Lower leg skin (tissue), 3 donors: ENCODE results near the gene GALNT18.

ENCODE experiments used
- POLR2A ChIP-seq, 2 donors: fragments of 450-650 bp; IDR thresholded peaks; one replicate each; pipeline ENCODE4 v1.6.1; 2016 to 2017; ENCODE audit warnings: antibody characterized with exemption in 2 of 2, mild to moderate bottlenecking in 1 of 2, moderate library complexity in 1 of 2
- TF ChIP-seq, protein P1 (sequence below), 3 donors: fragments of 450-650 bp; IDR thresholded peaks; one replicate each; pipeline ENCODE4 v1.5.1; 2016; ENCODE audit warnings: antibody characterized with exemption in 3 of 3, mild to moderate bottlenecking in 3 of 3, moderate library complexity in 2 of 3

DNA sequence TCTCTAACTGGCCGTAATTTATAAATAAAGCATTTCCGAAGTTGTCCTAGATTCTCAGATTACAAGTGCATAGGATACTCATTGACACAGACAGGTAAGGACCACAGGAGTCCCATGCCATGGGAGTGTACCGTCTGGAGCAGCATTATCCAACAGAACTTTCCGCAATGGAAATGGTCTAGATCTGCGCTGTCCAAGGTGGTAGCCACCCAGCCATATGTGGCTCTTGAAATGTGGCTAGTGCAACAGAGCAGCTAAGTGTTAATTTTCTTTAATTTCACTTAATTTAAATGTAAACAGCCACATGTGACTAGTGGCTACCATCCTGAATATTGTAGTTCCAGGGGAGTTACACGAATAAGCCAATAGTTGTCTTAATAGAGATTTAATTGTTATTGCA lies 71.3 kb downstream of the GALNT18 start:
- TF ChIP-seq, protein P1, sequence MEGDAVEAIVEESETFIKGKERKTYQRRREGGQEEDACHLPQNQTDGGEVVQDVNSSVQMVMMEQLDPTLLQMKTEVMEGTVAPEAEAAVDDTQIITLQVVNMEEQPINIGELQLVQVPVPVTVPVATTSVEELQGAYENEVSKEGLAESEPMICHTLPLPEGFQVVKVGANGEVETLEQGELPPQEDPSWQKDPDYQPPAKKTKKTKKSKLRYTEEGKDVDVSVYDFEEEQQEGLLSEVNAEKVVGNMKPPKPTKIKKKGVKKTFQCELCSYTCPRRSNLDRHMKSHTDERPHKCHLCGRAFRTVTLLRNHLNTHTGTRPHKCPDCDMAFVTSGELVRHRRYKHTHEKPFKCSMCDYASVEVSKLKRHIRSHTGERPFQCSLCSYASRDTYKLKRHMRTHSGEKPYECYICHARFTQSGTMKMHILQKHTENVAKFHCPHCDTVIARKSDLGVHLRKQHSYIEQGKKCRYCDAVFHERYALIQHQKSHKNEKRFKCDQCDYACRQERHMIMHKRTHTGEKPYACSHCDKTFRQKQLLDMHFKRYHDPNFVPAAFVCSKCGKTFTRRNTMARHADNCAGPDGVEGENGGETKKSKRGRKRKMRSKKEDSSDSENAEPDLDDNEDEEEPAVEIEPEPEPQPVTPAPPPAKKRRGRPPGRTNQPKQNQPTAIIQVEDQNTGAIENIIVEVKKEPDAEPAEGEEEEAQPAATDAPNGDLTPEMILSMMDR (IDR thresholded peaks at IDR 0.05): no peak
- no peak for TF ChIP-seq POLR2A (IDR thresholded peaks at IDR 0.05)
